Breast epithelium (tissue), 3 donors: ENCODE results near the gene LTK.

Experiments used
- CTCF ChIP-seq, 3 donors: fragments of 450-650 bp; IDR thresholded peaks; one replicate each; pipeline ENCODE4 v1.5.1; 2016 to 2017; ENCODE audit warnings: antibody characterized with exemption in 3 of 3, mild to moderate bottlenecking in 3 of 3, moderate library complexity in 3 of 3
- POLR2A ChIP-seq: fragments of 450-650 bp; IDR thresholded peaks from one replicate; pipeline ENCODE4 v1.6.1; 2016; ENCODE audit warnings: antibody characterized with exemption, mild to moderate bottlenecking, moderate library complexity

- no peak for TF ChIP-seq CTCF (IDR thresholded peaks at IDR 0.05)
- TF ChIP-seq POLR2A: no peak
Measured at GRCh38 chr15:41491889-41492288, 21.7 kb downstream of the LTK start.
